HG03439 (cell line): ENCODE results near the gene SMAD9.
"Not testable (repeated sequence)": the region's sequence is repeated elsewhere in the genome, so short reads cannot be mapped to it uniquely, and the experiment has no call there.

Experiments used
- ATAC-seq: cut with Tn5 transposase; IDR thresholded peaks from one replicate; pipeline ENCODE4 v1.9.1; 2021; ENCODE audit warnings: mild to moderate bottlenecking, moderate library complexity; ENCODE audit not compliant: unreplicated experiment

Gene SMAD9

GRCh38 chr13:36912973-36913372, 7.1 kb downstream of the SMAD9 start:
- no peak for ATAC-seq

- ATAC-seq: no peak
These were observed 7.7 kb downstream of the SMAD9 start for GRCh38 chr13:36912369-36912768.

GRCh38 chr13:36910545-36910944, 9.5 kb downstream of the SMAD9 start:
- no peak for ATAC-seq

- ATAC-seq: no peak
These were observed 12.2 kb downstream of the SMAD9 start for GRCh38 chr13:36907821-36908220.

GRCh38 chr13:36907266-36907665, 12.8 kb downstream of the SMAD9 start:
- ATAC-seq: no peak

GRCh38 chr13:36905944-36906343, 14.1 kb downstream of the SMAD9 start:
- ATAC-seq: no peak

- ATAC-seq: no peak
These were observed 16.0 kb downstream of the SMAD9 start for GRCh38 chr13:36903925-36904595.

- ATAC-seq: no peak
These were observed 22.9 kb downstream of the SMAD9 start for GRCh38 chr13:36897054-36897616.

- ATAC-seq: no peak
These were observed 28.3 kb downstream of the SMAD9 start for GRCh38 chr13:36891752-36892151.

- no peak for ATAC-seq
These were observed 31.4 kb downstream of the SMAD9 start for GRCh38 chr13:36888645-36889044.

- ATAC-seq: no peak
These were observed 32.1 kb downstream of the SMAD9 start for GRCh38 chr13:36887758-36888521.

- no peak for ATAC-seq
These were observed 34.1 kb downstream of the SMAD9 start for GRCh38 chr13:36885901-36886300.

- ATAC-seq: no peak
These were observed 35.8 kb downstream of the SMAD9 start for GRCh38 chr13:36884235-36884634.

GRCh38 chr13:36883824-36884223, 36.2 kb downstream of the SMAD9 start:
- ATAC-seq: no peak

- not testable (repeated sequence) for ATAC-seq
These were observed 36.6 kb downstream of the SMAD9 start for GRCh38 chr13:36883392-36883791.

- no peak for ATAC-seq
These were observed 37.1 kb downstream of the SMAD9 start for GRCh38 chr13:36882829-36883390.

- ATAC-seq: no peak
These were observed 39.1 kb downstream of the SMAD9 start for GRCh38 chr13:36880961-36881360.

GRCh38 chr13:36879218-36879938, 40.7 kb downstream of the SMAD9 start:
- ATAC-seq: no peak

GRCh38 chr13:36875961-36876360, 44.1 kb downstream of the SMAD9 start:
- ATAC-seq: no peak

- no peak for ATAC-seq
These were observed 44.6 kb downstream of the SMAD9 start for GRCh38 chr13:36875431-36875830.

GRCh38 chr13:36872621-36873020, 47.4 kb downstream of the SMAD9 start:
- ATAC-seq: no peak
